Heart left ventricle (tissue), 13 donors: Measurements from ENCODE around the gene THAP11.

ENCODE experiments used
- CTCF ChIP-seq, 12 donors: fragments of 200-600 bp; sonication (generic) in 4 of 12; IDR thresholded peaks; one replicate each; pipeline versions ENCODE4 v1.5.0 to v1.8.0; 2018 to 2022; ENCODE audit warnings: antibody characterized with exemption in 12 of 12, mild to moderate bottlenecking in 5 of 12
- POLR2A ChIP-seq, 2 donors: fragments of 450-650 bp; IDR thresholded peaks; one replicate each; pipeline ENCODE4 v1.6.1; 2017; ENCODE audit warnings: antibody characterized with exemption in 2 of 2, mild to moderate bottlenecking in 2 of 2, moderate library complexity in 2 of 2
- donor health status: ischemic (EF 13 %, LVEDD 7.1; RV severe dilation, severe dysfunction).
- donor health status: DM: no; HTN: yes; CAD: no.
- donor health status: DM: no; HTN: no; CAD: no.
- donor health status: ischemic (EF 25% LVEDD 6.9; RV normal size, moderate dysfunction).
- donor health status: ischemic (EF 25% LVEDD 5.7; RV mildly dilated, moderate dysfunction).
- donor health status: ischemic (EF 35%, LVEDD 5.7; RV mildly dilated, moderate dysfunction).
- donor health status: nonischemic (EF 11% LVEDD 7.7; RV severe dilation, severe dysfunction).
- donor health status: DM: yes; HTN: yes; CAD: no.
- donor health status: PGD.
- donor health status: ischemic (EF 29% LVEDD 5.4; RV normal size, mild dysfunction).
- donor health status: nonischemic (EF 23%, LVEDD 6.1; RV moderate dilation, normal function).

GRCh38 chr16:67882374-67883145 is 40.4 kb downstream of the THAP11 start:
- TF ChIP-seq POLR2A (IDR thresholded peaks at IDR 0.05) (no peak), CTCF (IDR thresholded peaks at IDR 0.05) (peak in 3 of 12 donors; percentile 15 to 31 (median 16))
